Measurements from ENCODE around the gene SIVA1. TPM values are rescaled to one million over a fixed set of nuclear protein-coding genes. Genes with fewer than 3 reads are reported as not detected.

Gene SIVA1
- total and polyA plus RNA-seq, 9 of the 15 experiments (the other 6 are each of a cell fraction or from before 2014, with no cell fraction given) = 4.2 to 186 (median 54.2) TPM

DNA sequence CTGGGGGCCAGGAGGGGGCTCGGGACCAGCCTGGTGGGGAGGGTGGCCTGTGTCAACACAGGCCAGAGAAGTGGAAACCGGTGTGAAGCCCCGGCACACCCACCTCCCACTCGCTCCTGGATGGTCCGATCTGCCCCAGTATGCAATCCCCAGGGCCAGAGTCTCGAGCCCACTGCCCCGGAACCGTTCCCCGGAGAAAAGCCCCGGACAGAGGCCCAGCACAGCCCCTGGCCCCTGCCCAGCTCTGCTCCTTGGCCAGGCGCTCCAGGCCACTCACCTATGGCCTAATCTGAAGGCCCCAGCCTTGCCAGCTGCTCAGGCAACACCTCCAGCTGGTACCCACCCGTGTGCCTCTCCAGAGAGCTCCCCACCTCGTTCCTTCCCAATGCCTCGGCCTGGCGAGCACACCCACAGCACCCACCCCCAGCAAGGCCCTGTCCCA lies 24.9 kb downstream of the SIVA1 start:
- H3K4me3 ChIP-seq = no peak overlapping the region
- intact Hi-C loops (cut with micrococcal nuclease) (no loop called here), in situ Hi-C loops (cut with MboI) (no loop called here)
- H3K79me2 ChIP-seq (ENCODE audit: control insufficient read depth, insufficient read depth, low read length) = no peaks in the 10 kb centered on the region
- H3K27ac ChIP-seq (ENCODE audit: extremely low read depth, low read depth, low read length) = no peak overlapping the region
- H3K27me3 ChIP-seq (ENCODE audit: control insufficient read depth in 2 of 2, insufficient read depth in 2 of 2, low read length in 2 of 2) = no peaks in the 10 kb centered on the region
- peaks cover 58% of the 10 kb centered on the region; the same call in 1 of the 3 replicates for H3K36me3 ChIP-seq (ENCODE audit: control insufficient read depth, insufficient read depth, low read length)
- no peaks in the 10 kb centered on the region for H4K20me1 ChIP-seq (replicated peaks; ENCODE audit: control insufficient read depth, insufficient read depth, low read length)
- WGBS (ENCODE audit: insufficient coverage, low coverage, missing lambda C conversion rate) = 85% methylated on average over 10 of the region's 15 CpGs
- no peak for DNase-seq (ENCODE audit: extremely low read depth in 1 of 4, low spot score in 3 of 4)
- ChIA-PET POLR2A (no interaction called here), CTCF (ENCODE audit: low intra/inter-chr PET ratio) (no interaction called here)
- no peak for FAIRE-seq
- H2AFZ ChIP-seq (ENCODE audit: low read depth, low read length) = no peak overlapping the region
- H3K4me1 ChIP-seq (replicated peaks in 1 of 2; ENCODE audit: control insufficient read depth in 2 of 2, insufficient read depth in 2 of 2, low read length in 2 of 2) = peaks cover 0 to 55% of the 10 kb centered on the region in 2 experiments; a peak in 2 of 5 replicates
- no peak overlapping the region for H3K4me2 ChIP-seq (ENCODE audit: insufficient read depth, low read length)
- no peak for TF ChIP-seq SIN3A (IDR thresholded peaks at IDR 0.05; ENCODE audit: borderline replicate concordance in 2 of 2, control insufficient read depth in 1 of 2, low read depth in 2 of 2, low read length in 2 of 2)
- TF ChIP-seq ILF3 (IDR thresholded peaks at IDR 0.05; ENCODE audit: borderline replicate concordance) = no peak
- H3K9ac ChIP-seq (ENCODE audit: insufficient read depth in 1 of 2, low read depth in 2 of 2, low read length in 2 of 2) = peak overlapping the region in 1 of 2 experiments; percentile 9; a peak in 1 of 4 replicates
- no TSS peak for BruUV-seq (replicated peaks)
- H3K9me1 ChIP-seq (ENCODE audit: control insufficient read depth, insufficient read depth, low read length) = no peaks in the 10 kb centered on the region
- no peak for ATAC-seq
- no peaks in the 10 kb centered on the region for H3K9me3 ChIP-seq (replicated peaks; ENCODE audit: control insufficient read depth, insufficient read depth, low read depth, low read length)

DNA sequence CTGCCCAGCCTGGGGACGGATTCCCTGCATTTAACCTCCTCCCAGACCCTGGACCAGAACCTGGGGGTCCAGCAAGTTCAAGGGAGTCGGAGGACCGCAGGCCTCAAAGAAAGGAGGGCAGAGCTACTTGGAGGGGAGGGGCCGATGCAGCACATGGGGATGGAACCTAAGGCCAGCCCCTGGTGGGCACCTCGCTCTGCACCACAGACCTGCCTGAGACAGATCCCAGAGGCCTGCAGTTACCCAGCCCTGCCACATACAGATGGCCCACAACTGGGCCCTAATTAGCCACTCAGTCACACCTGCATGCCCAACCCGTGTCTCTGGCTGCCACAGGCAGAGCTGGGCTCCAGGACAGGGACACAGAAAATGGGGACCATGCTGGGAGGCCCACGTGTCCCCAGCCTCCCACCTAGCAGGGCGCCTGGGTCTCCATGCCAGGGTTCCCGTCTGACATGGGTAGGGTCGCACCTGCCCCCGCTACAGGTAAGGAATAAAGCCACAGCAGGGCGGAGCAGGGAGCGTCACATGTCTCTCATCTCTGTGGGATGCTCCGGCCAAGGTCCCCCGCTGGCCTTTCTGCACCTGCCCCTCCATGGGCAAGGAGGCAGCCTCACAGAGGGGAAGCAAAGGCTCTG lies 25.9 kb downstream of the SIVA1 start:
- H4K20me1 ChIP-seq (replicated peaks; ENCODE audit: control insufficient read depth, insufficient read depth, low read length) = no peaks in the 10 kb centered on the region; the same call in 1 of the 2 replicates
- H3K79me2 ChIP-seq (ENCODE audit: control insufficient read depth, insufficient read depth, low read length) = no peaks in the 10 kb centered on the region
- no peak overlapping the region for H3K4me3 ChIP-seq
- in situ Hi-C loops (cut with MboI) (no loop called here), intact Hi-C loops (cut with micrococcal nuclease) (no loop called here)
- no peak overlapping the region for H3K27ac ChIP-seq (ENCODE audit: extremely low read depth, low read depth, low read length)
- H3K9me1 ChIP-seq (ENCODE audit: control insufficient read depth, insufficient read depth, low read length) = no peaks in the 10 kb centered on the region
- no TSS peak for BruUV-seq (replicated peaks)
- POLR2A ChIA-PET = no interaction called here
- CTCF ChIA-PET (ENCODE audit: low intra/inter-chr PET ratio) = no interaction called here
- FAIRE-seq (no peak), ATAC-seq (no peak), DNase-seq (ENCODE audit: extremely low read depth in 1 of 4, low spot score in 3 of 4) (no peak)
- H3K9me3 ChIP-seq (replicated peaks; ENCODE audit: control insufficient read depth, insufficient read depth, low read depth, low read length) = no peaks in the 10 kb centered on the region
- no peak overlapping the region for H3K4me2 ChIP-seq (ENCODE audit: insufficient read depth, low read length)
- H2AFZ ChIP-seq (ENCODE audit: low read depth, low read length) = no peak overlapping the region
- 80% methylated on average over 7 of the region's 15 CpGs for WGBS (ENCODE audit: insufficient coverage, low coverage, missing lambda C conversion rate)
- peaks cover 49% of the 10 kb centered on the region; the same call in 1 of the 3 replicates for H3K36me3 ChIP-seq (ENCODE audit: control insufficient read depth, insufficient read depth, low read length)
- TF ChIP-seq, protein P1, sequence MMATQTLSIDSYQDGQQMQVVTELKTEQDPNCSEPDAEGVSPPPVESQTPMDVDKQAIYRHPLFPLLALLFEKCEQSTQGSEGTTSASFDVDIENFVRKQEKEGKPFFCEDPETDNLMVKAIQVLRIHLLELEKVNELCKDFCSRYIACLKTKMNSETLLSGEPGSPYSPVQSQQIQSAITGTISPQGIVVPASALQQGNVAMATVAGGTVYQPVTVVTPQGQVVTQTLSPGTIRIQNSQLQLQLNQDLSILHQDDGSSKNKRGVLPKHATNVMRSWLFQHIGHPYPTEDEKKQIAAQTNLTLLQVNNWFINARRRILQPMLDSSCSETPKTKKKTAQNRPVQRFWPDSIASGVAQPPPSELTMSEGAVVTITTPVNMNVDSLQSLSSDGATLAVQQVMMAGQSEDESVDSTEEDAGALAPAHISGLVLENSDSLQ (IDR thresholded peaks at IDR 0.05) = no peak
- TF ChIP-seq POLR2H (tag; IDR thresholded peaks at IDR 0.05; ENCODE audit: low read depth) (no peak), MTA1 (IDR thresholded peaks at IDR 0.05; ENCODE audit: borderline replicate concordance) (no peak), NR2F6 (CRISPR knock-in tag; IDR thresholded peaks at IDR 0.05) (no peak), RAD51 (IDR thresholded peaks at IDR 0.05; ENCODE audit: borderline replicate concordance, low read depth) (no peak), SMARCE1 (IDR thresholded peaks at IDR 0.05) (no peak), SRSF9 (IDR thresholded peaks at IDR 0.05; ENCODE audit: borderline replicate concordance, low read depth, low read length) (no peak), HSF4 (CRISPR knock-in tag; IDR thresholded peaks at IDR 0.05; ENCODE audit: borderline replicate concordance) (no peak), RFX7 (CRISPR knock-in tag; IDR thresholded peaks at IDR 0.05) (no peak)
- no peak overlapping the region; a peak in 1 of 4 replicates for H3K9ac ChIP-seq (ENCODE audit: insufficient read depth in 1 of 2, low read depth in 2 of 2, low read length in 2 of 2)
- H3K4me1 ChIP-seq (replicated peaks in 1 of 2; ENCODE audit: control insufficient read depth in 2 of 2, insufficient read depth in 2 of 2, low read length in 2 of 2) = peaks cover 0 to 55% of the 10 kb centered on the region in 2 experiments; a peak in 2 of 5 replicates
- no peaks in the 10 kb centered on the region for H3K27me3 ChIP-seq (ENCODE audit: control insufficient read depth in 2 of 2, insufficient read depth in 2 of 2, low read length in 2 of 2)

All from K562 (cell line).